BE2C (cell line): ENCODE measurements around the gene RAB33A.
A peak's percentile ranks its signal among the peaks of the same experiment; 100 is the strongest.

Experiments
- DNase-seq: peaks from one replicate; pipeline ENCODE4 v3.0.0-alpha.2; 2020
- H3K27me3 ChIP-seq: fragments of 250-450 bp; sonication (Bioruptor Pico); 2 replicates; pipeline ENCODE4 v1.5.1; 2020; ENCODE audit warnings: mild to moderate bottlenecking
- H3K36me3 ChIP-seq: fragments of 250-450 bp; sonication (Bioruptor Pico); 2 replicates; pipeline ENCODE4 v1.5.1; 2020; ENCODE audit warnings: mild to moderate bottlenecking
- H3K4me1 ChIP-seq: fragments of 250-450 bp; sonication (Bioruptor Pico); 2 replicates; pipeline ENCODE4 v1.5.1; 2020
- H3K4me3 ChIP-seq: 2 replicates; pipeline ENCODE4 v1.5.1; 2011; ENCODE audit warnings: low read depth, low read length
- H3K9me3 ChIP-seq: fragments of 250-450 bp; sonication (Bioruptor Pico); 2 replicates; pipeline ENCODE4 v1.5.1; 2020
- CTCF ChIP-seq: IDR thresholded peaks from 2 replicates; pipeline ENCODE4 v1.5.1; 2012; ENCODE audit warnings: mild to moderate bottlenecking, low read depth, low read length

The RAB33A gene

GRCh38 chrX:130136961-130137360, 34.8 kb upstream of the RAB33A start:
- Histone ChIP-seq H3K36me3 (peaks cover 6% of the 10 kb centered on the region; the same call in 1 of the 2 replicates), H3K4me3 (no peak overlapping the region)

DNA sequence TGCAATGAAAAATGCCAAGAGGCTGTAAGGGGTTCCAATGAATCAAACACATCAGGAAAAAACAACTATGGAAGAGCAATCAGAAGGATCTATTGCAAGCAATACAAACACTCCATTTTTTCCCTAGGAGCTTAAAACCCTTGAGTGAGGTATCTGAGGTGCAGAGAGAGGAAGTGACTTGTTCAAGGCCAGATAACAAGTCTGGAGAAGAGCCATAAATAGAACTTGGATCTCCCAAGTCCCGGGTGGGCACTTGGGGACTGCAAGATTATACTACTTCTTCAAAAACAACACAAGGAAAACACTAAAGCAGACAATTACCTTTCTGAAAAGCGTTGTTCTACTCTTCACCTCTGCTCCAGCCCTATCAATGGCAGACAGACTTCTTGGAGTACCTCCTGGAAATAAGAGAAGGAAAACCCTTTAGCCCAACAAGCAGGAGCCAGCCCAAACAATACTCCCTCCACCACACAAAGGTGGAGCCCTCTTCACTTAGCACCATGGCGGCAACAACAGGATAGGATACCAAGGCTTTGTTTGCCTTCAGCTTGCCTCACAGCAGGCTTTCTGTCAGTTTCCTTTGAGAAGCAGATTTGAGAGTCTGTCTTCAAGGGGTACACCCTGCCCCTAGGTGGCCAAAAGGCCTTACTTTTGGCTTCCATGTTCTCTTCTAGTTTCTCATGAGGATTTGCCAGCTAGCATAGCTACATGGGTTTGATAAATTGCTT, 32.1 kb upstream of the RAB33A start:
- Histone ChIP-seq H3K9me3 (no peaks in the 10 kb centered on the region), H3K27me3 (no peaks in the 10 kb centered on the region), H3K4me3 (no peak overlapping the region), H3K4me1 (no peaks in the 10 kb centered on the region), H3K36me3 (peaks cover 6% of the 10 kb centered on the region)
- no peak for TF ChIP-seq CTCF
- no peak for DNase-seq

More at GRCh38 chrX:130136961-130137360, 34.8 kb upstream of the RAB33A start:
- Histone ChIP-seq H3K27me3 (no peaks in the 10 kb centered on the region), H3K9me3 (no peaks in the 10 kb centered on the region), H3K4me1 (no peaks in the 10 kb centered on the region)
- TF ChIP-seq CTCF: no peak
- no peak for DNase-seq

DNA sequence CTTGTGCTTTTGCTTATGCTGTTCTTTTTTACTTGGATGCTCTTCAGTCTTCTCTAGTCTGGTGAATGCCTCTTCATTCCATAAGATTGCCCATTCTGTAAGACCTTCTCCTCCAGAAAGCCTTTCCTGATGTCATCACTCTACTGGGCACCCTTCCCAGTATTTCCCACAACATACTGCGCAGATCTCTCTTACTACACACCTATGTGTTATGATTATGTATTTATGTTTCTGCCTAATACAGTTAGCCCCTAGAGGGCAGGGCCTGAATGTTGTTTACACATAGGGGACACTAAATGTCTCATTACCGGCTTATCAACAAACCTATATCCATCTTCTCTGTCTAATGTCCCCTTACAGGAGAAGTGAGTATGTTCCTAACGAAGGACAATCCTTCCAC, 27.3 kb upstream of the RAB33A start:
- Histone ChIP-seq H3K9me3 (no peaks in the 10 kb centered on the region), H3K27me3 (no peaks in the 10 kb centered on the region), H3K36me3 (no peaks in the 10 kb centered on the region; the same call in none of the 2 replicates), H3K4me1 (no peaks in the 10 kb centered on the region), H3K4me3 (no peak overlapping the region)
- DNase-seq: no peak
- TF ChIP-seq CTCF: peak; percentile 18; the same call in 1 of the 2 replicates

- Histone ChIP-seq H3K36me3 (no peaks in the 10 kb centered on the region; the same call in none of the 2 replicates), H3K27me3 (no peaks in the 10 kb centered on the region), H3K4me3 (no peak overlapping the region), H3K9me3 (no peaks in the 10 kb centered on the region), H3K4me1 (no peaks in the 10 kb centered on the region)
- no peak for TF ChIP-seq CTCF
- no peak for DNase-seq
Measured at GRCh38 chrX:130145123-130145522, 26.6 kb upstream of the RAB33A start.

DNA sequence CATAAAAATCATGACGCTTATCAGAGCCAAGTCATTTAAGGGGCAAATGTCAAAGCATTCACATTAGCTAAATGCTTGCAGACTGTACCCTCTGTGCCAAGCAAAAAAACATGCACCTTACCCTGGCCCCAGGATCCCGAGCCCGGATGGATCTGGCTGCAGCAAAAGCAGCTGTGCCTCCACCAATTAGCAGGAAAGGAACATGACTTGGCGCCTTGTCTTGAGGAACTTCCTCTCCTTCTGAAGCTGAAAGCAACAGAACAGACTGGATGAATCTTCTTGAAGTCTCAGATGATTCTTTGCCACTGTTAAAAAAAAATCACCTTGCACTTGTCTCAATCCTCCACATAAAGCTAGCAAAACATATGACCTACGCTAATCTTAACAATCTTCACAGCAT, 24.1 kb upstream of the RAB33A start:
- TF ChIP-seq CTCF: no peak
- no peak for DNase-seq
- H3K27me3 ChIP-seq: no peaks in the 10 kb centered on the region
- no peaks in the 10 kb centered on the region for H3K4me1 ChIP-seq
- H3K4me3 ChIP-seq: no peak overlapping the region
- no peaks in the 10 kb centered on the region for H3K9me3 ChIP-seq
- H3K36me3 ChIP-seq: no peaks in the 10 kb centered on the region; the same call in none of the 2 replicates

- Histone ChIP-seq H3K4me1 (no peaks in the 10 kb centered on the region), H3K36me3 (no peaks in the 10 kb centered on the region; the same call in 1 of the 2 replicates), H3K9me3 (no peaks in the 10 kb centered on the region), H3K4me3 (no peak overlapping the region), H3K27me3 (no peaks in the 10 kb centered on the region)
- no peak for DNase-seq
- no peak for TF ChIP-seq CTCF
Measured at GRCh38 chrX:130155564-130155963, 16.2 kb upstream of the RAB33A start.
